ENCODE data around the gene RAB11FIP2. TPM values are rescaled to one million over a fixed set of nuclear protein-coding genes. Genes with fewer than 3 reads are reported as not detected.

RAB11FIP2 gene
- total and polyA plus RNA-seq, 10 donors = 3.3 to 38.5 (median 22.6) TPM

- H3K4me3 ChIP-seq = no peak overlapping the region
- H3K27ac ChIP-seq = no peak overlapping the region
- WGBS, 5 donors = 95 to 98% (median 96%) methylated on average over 3 of the region's 3 CpGs
- intact Hi-C loops (cut with DNase I; ENCODE audit: low total_unique reads) = no loop called here
- no peaks in the 10 kb centered on the region for H3K27me3 ChIP-seq (replicated peaks in 1 of 7)
- peaks cover 0 to 82% (median 21%) of the 10 kb centered on the region in 6 donors for H3K36me3 ChIP-seq
- TF ChIP-seq POLR2AphosphoS5 (IDR thresholded peaks at IDR 0.05) (no peak), POLR2A (IDR thresholded peaks at IDR 0.05) (no peak)
- TF ChIP-seq, protein P1, sequence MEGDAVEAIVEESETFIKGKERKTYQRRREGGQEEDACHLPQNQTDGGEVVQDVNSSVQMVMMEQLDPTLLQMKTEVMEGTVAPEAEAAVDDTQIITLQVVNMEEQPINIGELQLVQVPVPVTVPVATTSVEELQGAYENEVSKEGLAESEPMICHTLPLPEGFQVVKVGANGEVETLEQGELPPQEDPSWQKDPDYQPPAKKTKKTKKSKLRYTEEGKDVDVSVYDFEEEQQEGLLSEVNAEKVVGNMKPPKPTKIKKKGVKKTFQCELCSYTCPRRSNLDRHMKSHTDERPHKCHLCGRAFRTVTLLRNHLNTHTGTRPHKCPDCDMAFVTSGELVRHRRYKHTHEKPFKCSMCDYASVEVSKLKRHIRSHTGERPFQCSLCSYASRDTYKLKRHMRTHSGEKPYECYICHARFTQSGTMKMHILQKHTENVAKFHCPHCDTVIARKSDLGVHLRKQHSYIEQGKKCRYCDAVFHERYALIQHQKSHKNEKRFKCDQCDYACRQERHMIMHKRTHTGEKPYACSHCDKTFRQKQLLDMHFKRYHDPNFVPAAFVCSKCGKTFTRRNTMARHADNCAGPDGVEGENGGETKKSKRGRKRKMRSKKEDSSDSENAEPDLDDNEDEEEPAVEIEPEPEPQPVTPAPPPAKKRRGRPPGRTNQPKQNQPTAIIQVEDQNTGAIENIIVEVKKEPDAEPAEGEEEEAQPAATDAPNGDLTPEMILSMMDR (IDR thresholded peaks at IDR 0.05 in 8 of 11, conservative IDR thresholded peaks at IDR 0.05 in 3 of 11) = no peak
- no peaks in the 10 kb centered on the region for H3K9me3 ChIP-seq
- DNase-seq = no peak
- no peaks in the 10 kb centered on the region for H3K4me1 ChIP-seq
Observed at GRCh38 chr10:118007773-118008172, 39.0 kb downstream of the RAB11FIP2 start.

DNA sequence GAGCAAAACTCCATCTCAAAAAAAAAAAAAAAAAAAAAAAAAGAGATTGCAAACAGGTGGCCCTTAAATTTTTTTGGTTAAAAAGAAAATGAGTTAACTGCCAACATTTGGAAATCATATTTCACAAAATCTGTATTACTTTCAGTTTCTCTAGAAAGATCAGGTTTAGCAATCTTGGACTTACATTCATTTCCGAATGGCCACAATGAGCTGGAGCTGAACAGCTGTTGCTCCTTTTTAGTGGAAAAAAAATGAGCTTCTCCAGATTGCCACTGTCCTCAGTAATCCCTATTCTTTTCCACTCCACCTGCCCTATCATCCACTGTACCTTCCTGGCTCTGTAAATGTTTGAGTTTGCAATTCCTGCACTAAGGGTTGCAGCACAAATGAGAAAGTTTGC lies 43.6 kb downstream of the RAB11FIP2 start:
- Histone ChIP-seq H3K9me3 (no peaks in the 10 kb centered on the region), H3K36me3 (peaks cover 0 to 98% (median 13%) of the 10 kb centered on the region in 6 donors), H3K4me1 (no peaks in the 10 kb centered on the region), H3K4me3 (no peak overlapping the region), H3K27ac (no peak overlapping the region), H3K27me3 (replicated peaks in 1 of 7) (no peaks in the 10 kb centered on the region)
- no peak for DNase-seq
- TF ChIP-seq POLR2AphosphoS5 (IDR thresholded peaks at IDR 0.05) (no peak), POLR2A (IDR thresholded peaks at IDR 0.05) (no peak)
- TF ChIP-seq, protein P1 (IDR thresholded peaks at IDR 0.05 in 8 of 11, conservative IDR thresholded peaks at IDR 0.05 in 3 of 11) = no peak
- intact Hi-C loops (cut with DNase I; ENCODE audit: low total_unique reads) = no loop called here
- WGBS, 5 donors = 61 to 77% (median 76%) methylated on average over 1 of the region's 1 CpG

GRCh38 chr10:118002581-118002980 lies 44.2 kb downstream of the RAB11FIP2 start:
- H3K27ac ChIP-seq = no peak overlapping the region
- intact Hi-C loops (cut with DNase I; ENCODE audit: low total_unique reads) = no loop called here
- no peaks in the 10 kb centered on the region for H3K27me3 ChIP-seq (replicated peaks in 1 of 7)
- H3K4me3 ChIP-seq = no peak overlapping the region
- no peaks in the 10 kb centered on the region for H3K9me3 ChIP-seq
- no peak for TF ChIP-seq POLR2AphosphoS5 (IDR thresholded peaks at IDR 0.05)
- TF ChIP-seq POLR2A (IDR thresholded peaks at IDR 0.05) = no peak
- 65 to 94% (median 81%) methylated on average over 6 of the region's 6 CpGs for WGBS, 5 donors
- H3K4me1 ChIP-seq = no peaks in the 10 kb centered on the region
- peaks cover 0 to 93% (median 12%) of the 10 kb centered on the region in 6 donors for H3K36me3 ChIP-seq
- no peak for DNase-seq

GRCh38 chr10:117997673-117998072 lies 49.1 kb downstream of the RAB11FIP2 start:
- DNase-seq = no peak
- H3K36me3 ChIP-seq = peaks cover 0 to 69% (median 0%) of the 10 kb centered on the region in 6 donors

More at GRCh38 chr10:117997673-117998072, 49.1 kb downstream of the RAB11FIP2 start:
- H3K4me3 ChIP-seq = no peak overlapping the region
- no peaks in the 10 kb centered on the region for H3K4me1 ChIP-seq
- TF ChIP-seq POLR2AphosphoS5 (IDR thresholded peaks at IDR 0.05) (no peak), POLR2A (IDR thresholded peaks at IDR 0.05) (no peak)
- TF ChIP-seq, protein P1 (IDR thresholded peaks at IDR 0.05 in 8 of 11, conservative IDR thresholded peaks at IDR 0.05 in 3 of 11) = no peak
- no peaks in the 10 kb centered on the region for H3K9me3 ChIP-seq
- H3K27ac ChIP-seq = no peak overlapping the region
- 80 to 92% (median 89%) methylated on average over 1 of the region's 1 CpG for WGBS, 5 donors
- intact Hi-C loops (cut with DNase I; ENCODE audit: low total_unique reads) = no loop called here
- no peaks in the 10 kb centered on the region for H3K27me3 ChIP-seq (replicated peaks in 1 of 7)

All from spleen (tissue), 11 donors.